Activated CD8-positive, alpha-beta memory T cell treated with anti-CD3 and anti-CD28 coated beads, Interleukin-2, amount 50 U/mL, for 48 hours (primary cell): ENCODE measurements around the gene XXYLT1.
"Not testable (repeated sequence)": the region's sequence is repeated elsewhere in the genome, so short reads cannot be mapped to it uniquely, and the experiment has no call there.

Experiments
- DNase-seq: peaks from one replicate; pipeline ENCODE4 v3.0.0-alpha.2; 2020

XXYLT1 gene

DNA sequence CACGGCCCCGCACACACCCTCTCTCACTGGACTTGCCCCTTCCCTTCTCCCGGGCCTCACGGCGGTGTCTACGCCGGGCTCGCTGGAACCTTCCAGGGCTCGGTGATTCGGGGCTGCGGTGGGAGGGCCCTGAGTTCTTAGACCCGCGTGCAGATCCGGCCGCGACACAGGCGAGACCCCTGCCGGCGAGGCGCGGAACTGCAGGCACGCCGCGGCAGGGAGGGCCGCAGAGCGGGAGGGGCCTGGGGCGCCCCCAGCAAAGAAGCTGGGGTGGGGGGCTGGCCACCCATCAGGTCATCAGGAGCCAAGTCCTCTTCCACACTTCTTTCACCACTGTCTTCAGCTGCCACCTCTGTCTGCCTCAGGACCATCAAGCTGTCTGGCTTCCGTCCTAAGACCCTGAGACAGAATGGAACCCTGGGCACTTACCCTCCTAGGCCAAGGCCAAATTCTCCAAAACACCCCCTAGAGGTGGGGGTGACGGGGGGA is 164.5 kb downstream of the XXYLT1 start:
- DNase-seq: peak; percentile 94

DNA sequence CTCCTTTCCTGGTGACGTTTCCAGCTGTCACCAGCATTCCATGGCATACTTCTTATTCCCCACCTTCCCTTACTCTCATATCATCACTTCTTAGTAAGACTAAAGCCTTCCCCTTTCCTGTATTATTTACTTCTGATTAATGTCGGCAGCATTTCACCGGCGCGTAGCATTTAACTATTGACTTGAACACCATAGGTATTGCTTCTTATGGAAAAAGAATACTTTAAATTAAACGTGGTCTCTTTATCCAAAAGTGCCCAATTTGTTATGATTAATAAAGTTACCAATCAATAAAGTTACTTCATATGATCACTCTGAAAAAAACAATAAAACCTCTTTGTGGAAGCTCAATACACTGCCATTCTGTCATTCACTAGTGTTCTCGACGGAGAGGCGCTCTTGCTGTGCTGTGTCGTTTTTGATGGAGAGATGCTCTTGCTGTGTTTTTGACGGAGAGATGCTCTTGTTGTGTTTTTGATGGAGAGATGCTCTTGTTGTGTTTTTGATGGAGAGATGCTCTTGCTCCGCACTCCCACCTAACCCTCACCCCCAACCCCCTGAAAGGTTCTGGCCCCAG is 165.0 kb downstream of the XXYLT1 start:
- DNase-seq: no peak

DNA sequence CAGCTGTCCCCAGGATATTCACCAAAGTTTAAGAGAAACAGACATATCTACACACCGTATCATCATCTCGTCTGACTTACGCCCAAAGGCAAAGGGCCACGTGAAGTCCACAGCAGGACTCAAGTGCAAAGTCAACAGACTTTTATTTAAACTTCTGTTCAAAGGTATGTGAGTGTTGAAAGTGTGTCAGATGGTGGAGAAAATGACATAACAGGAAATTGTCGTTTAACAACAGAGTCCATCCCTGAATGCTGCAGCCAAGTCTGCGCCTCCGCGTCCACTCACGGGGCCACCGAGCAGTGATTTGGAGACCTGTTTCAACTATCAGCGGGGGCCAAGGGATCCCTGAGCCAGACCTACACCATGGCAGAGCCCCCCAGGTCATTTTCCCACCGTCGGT is 165.6 kb downstream of the XXYLT1 start:
- no peak for DNase-seq

- DNase-seq: no peak
Measured at GRCh38 chr3:195104340-195104739, 166.6 kb downstream of the XXYLT1 start.

- DNase-seq: no peak
Measured at GRCh38 chr3:195103623-195104022, 167.3 kb downstream of the XXYLT1 start.

DNA sequence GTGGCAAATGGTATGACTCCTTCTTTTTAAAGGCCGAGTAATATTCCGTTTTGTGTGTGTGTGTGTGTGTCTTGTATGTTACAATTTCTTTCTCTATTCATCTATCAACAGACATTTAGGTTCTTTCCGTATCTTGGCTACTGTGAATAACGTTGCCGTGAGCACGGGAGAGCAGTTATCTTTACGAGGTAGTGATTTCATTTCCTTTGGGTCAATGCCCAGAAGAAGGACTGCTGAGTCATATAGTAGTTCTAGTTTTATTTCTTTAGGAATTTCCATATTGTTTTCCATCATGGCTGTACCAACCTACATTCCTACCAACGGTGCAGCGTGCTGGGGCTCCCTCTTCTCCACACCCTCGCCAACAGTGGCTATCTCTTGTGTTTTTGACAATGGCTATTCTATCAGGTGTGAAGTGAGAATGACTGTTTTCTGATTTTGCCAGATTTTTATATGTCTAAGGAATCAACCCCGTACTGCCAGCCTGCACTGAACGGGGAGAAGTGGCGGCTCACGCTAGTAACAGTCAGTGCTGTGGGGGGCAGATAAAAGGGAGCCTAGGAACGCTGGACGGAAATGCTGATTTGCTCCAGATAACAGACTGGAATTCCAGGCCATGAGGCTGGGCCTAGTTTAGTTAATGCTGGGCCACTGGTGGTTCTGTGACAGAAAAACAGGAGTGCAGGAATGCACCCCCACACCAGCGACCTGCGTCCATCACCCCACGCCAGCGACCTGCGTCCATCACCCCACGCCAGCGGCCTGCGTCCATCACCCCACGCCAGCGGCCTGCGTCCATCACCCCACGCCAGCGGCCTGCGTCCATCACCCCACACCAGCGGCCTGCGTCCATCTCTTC is 168.1 kb downstream of the XXYLT1 start:
- DNase-seq: no peak

- DNase-seq: no peak
Measured at GRCh38 chr3:195101927-195102608, 168.9 kb downstream of the XXYLT1 start.

GRCh38 chr3:195101001-195101583 is 169.9 kb downstream of the XXYLT1 start:
- no peak for DNase-seq

DNA sequence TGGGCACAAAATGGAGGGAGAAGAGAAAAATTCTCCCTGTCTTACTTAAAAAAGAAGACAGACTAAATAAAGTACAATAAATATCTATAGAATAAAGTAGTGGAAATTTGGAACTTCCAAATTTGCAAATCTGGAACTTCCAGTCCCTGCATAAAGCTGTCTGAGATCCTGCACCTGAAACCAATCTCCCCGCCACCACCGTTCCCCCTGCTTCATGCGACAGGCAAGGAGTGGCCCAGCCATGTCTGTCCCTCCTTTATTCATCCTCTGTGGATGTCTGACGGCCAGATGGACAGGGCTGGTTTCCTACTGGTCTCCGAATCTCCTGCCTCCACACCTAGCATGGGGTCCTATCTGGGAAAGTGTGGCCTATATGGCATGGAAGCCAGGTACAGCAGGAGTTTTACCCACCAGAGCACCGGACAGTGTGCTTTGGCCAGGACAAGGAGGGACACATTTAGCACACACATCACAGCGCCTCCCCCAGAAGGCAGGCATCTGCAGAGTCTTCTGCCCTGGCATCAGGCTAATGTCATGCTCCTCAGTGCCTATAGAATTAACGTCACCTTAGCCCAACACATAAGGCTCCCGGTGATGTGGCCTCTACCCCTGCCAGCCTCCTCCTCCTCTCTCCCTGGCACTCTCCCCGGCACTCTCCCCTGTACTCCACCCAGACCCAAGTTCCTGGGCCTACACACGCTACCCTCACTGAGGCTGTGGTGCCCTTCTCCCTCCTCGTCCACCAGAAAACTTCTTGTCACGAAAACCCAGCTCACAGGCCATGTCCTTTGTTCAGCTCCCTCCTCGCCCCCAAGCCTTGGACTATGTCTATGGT is 170.8 kb downstream of the XXYLT1 start:
- DNase-seq: no peak

GRCh38 chr3:195098741-195099525 is 172.0 kb downstream of the XXYLT1 start:
- no peak for DNase-seq

DNA sequence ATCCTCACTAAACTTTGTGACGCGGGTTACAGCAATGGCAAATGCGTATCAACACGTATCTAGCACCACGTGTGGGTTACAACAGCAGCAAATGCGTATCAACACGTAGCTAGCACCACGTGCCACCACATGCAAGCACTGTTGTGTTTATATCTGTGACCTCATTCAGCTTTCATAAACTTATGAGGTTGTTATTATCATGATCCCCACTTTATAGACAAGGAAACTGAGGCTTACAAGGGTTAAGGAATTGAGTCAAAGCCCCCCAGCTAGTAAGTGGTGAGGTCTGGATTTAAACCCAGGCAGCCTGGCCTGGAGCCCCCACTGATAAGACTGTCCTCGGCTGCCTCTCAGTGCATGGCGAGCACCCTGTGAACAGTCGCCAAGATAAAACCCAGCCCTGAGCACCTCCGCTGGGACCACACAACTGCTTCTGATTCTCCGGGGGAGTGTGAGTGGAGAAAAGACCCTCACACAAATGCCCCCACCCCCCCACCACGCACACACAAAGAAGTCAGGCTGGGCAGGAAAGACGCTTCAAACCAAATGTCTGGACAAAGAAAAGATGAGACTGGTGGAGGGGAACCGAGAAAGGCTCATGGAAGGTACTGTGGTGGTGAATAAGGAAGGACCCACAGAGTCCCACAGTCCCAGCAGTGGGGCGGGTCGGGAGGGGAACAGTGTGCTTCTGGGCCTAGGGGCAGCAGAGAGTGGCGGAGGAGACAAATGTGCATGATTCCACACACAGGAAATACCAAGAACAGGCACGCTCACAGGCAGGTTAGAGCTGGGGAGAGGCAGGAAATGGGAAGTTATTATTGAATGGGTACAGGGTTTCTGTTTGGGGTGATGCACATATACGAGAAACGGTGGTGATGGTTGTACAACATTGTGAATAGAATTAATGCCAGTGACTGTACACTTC is 173.4 kb downstream of the XXYLT1 start:
- no peak for DNase-seq

DNA sequence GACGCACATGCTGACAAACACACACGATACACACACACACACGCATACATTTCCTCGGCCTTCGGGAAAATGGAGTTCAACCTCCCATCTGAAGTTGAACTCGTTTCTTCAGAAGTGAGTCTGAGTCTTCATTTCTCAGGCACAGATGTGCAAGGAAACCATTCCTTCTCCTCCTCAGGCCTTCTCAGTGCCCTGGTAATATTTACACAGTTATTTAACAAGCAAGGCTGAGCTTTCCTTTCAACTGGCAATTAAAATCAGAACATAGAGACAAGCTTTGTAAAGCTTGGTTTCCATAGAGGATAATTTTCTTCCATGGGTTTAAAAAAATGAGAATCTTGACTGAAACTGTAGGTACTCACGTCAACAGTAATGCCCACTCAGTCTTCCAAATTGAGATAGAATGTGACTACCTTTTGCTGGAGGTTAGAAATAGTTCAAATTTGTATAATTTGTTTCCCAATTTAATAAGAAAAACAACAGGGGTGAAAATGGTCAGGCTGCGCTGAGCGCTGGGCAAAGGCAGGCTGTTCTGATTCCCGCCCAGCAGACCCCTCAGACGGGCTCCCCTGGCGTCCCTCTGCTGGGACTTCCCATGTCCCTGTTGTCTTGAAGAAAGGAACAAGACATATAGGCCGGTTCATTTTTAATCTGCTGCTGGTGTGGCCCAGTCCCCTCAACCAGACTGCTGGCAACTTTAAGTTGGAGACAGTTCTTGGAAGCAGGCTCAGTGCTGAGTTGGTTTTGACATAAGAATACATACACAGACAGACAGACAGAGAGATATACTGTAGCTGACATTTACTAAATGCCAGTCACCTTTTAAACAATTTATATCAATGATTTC is 174.3 kb downstream of the XXYLT1 start:
- no peak for DNase-seq

DNA sequence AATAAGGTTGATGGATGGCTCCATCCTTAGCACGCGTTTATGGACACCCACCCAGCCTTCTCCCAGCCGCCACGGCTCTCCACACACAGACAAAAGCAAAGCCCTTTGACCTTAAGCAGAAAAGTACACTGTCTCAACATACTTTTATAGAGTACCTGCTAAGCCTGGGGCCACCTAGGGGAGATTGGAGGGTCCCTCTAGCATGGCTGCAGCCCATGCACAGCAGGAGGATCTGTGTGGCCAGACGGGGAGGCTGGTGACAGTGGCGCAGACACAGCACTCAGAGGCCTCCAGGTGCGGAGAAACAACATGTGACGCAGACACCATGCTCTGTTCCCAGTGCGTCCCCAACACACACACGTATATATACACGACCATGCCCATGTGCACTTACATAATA is 174.9 kb downstream of the XXYLT1 start:
- DNase-seq: no peak

DNA sequence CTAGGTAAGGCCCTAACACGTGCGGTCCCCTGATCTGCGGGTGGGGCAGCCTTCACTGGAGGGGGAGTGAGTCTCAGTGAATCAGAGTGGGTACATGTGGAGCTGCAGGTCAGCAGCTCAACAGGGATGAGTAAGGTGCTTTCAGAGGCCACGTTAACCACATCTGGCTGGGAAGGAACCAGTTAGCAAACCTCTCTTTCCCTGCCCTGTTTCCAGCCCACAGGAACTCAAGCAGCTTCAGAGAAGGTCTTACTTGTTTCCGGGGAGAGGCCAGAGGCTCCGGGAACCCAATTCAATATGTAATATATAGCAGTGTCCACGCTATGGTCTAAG is 175.3 kb downstream of the XXYLT1 start:
- DNase-seq: no peak

DNA sequence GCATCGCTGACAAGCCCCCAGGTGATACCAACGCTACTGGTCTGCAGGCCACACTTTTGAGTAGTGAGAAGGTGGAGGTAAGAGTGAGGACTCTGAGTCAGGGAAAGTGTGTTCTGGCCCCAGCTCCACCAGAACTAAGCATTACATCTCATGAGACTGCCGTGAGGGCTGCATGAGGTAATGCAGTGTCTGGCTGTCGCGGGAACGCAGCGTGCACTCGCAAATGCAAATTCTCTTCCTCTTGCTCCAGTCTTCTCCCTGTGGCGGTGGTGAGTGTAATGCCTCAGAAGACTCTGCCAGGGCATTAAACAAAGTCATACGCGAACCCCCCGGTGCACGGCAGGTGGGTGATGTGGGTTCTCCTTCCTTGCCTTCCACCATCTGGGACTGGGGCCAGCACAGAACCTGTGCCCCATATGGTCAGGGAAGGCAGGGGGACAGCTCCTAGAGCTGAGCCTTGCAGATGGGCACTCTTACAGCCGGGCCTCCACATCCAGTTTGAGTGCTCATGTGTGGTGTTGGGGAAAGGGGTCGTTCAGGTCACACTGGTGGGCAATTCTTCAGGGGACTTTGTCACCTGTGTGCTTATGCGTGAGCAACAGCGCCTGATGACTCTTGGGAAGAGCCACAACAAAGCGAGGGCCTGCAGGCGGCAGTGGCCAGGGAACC is 175.8 kb downstream of the XXYLT1 start:
- no peak for DNase-seq

GRCh38 chr3:195094191-195094921 is 176.6 kb downstream of the XXYLT1 start:
- no peak for DNase-seq

DNA sequence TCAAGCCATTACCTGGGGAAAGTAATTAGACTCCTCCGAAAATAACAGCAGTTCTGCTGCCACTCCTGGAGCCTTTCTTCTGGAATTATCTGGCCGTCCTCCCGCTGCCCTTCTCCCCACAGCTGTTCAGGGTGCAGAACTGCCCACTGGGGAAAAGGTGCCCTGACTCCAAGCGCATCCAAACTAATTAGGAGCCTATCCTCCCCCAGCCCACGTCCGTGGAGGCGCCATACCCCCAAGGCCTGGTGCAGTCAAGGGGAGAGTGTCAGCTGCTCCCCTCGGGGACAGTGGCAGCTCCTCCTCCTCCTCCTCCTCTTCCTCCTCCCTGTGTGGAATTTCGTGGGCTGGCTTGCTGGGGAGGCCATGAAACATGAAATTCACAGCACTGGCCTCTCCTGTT is 177.2 kb downstream of the XXYLT1 start:
- DNase-seq: no peak

- DNase-seq: not testable (repeated sequence)
Measured at GRCh38 chr3:195087840-195088601, 182.9 kb downstream of the XXYLT1 start.
